Activated CD4-positive, alpha-beta T cell treated with anti-CD3 and anti-CD28 coated beads, Interleukin-2, amount 10 ng/mL, durations not matched to agents 7 days and 5 days (primary cell): Measurements from ENCODE around the gene PIGP. TPM values are rescaled to one million over a fixed set of nuclear protein-coding genes. Genes with fewer than 3 reads are reported as not detected.
"Not testable (repeated sequence)": the region's sequence is repeated elsewhere in the genome, so short reads cannot be mapped to it uniquely, and the experiment has no call there.

Source experiments
- CTCF ChIA-PET: fragments of 350-600 bp; sonication (Branson Sonifier 250); formaldehyde crosslinking; loops from one replicate; lab custom pipeline; 2021; ENCODE audit warnings: antibody characterized with exemption; lab: Charles Lee
- POLR2A ChIA-PET: fragments of 350-600 bp; sonication (Branson Sonifier 250); formaldehyde crosslinking; loops from one replicate; lab custom pipeline; 2021; ENCODE audit warnings: antibody characterized with exemption; lab: Charles Lee
- DNase-seq: peaks from one replicate; pipeline ENCODE4 v3.0.0-alpha.2; 2020
- H3K27ac Mint-ChIP-seq: one replicate; pipeline ENCODE4 v1.8.0; 2021; ENCODE audit warnings: mild to moderate bottlenecking, moderate library complexity, mixed read lengths
- H3K27me3 Mint-ChIP-seq: one replicate; pipeline ENCODE4 v1.8.0; 2021; ENCODE audit warnings: mixed read lengths
- H3K36me3 Mint-ChIP-seq: one replicate; pipeline ENCODE4 v1.8.0; 2021; ENCODE audit warnings: low read depth, mixed read lengths
- H3K4me1 Mint-ChIP-seq: one replicate; pipeline ENCODE4 v1.8.0; 2021; ENCODE audit warnings: mixed read lengths
- H3K4me3 Mint-ChIP-seq: one replicate; pipeline ENCODE4 v1.8.0; 2021; ENCODE audit warnings: mild to moderate bottlenecking, moderate library complexity, mixed read lengths
- H3K9me3 Mint-ChIP-seq: one replicate; pipeline ENCODE4 v1.8.0; 2021; ENCODE audit warnings: mixed read lengths
- total RNA-seq, 2 experiments: library from RNA; stranded (reverse); gene quantifications; one replicate each; pipeline ENCODE4 v1.2.3, GENCODE V29; 2021

The PIGP gene
- total RNA-seq = 10 to 100 TPM; 13.5 to 21.7 TPM

- H3K4me3 Mint-ChIP-seq = peak within 1 kb of the TSS; percentile 88
These were observed at the start of gene PIGP, which contains the start of gene TTC3 for GRCh38 chr21:37072988-37073416. Gene PIGP (minus strand): TSS chr21:37073071. CDS start chr21:37072515, 556 bp downstream. Gene TTC3 (plus strand): TSS chr21:37073254. CDS start chr21:37087258, 14,004 bp downstream.

GRCh38 chr21:37119421-37120218, 46.7 kb upstream of the PIGP start:
- no peaks in the 10 kb centered on the region for H3K9me3 Mint-ChIP-seq

More at GRCh38 chr21:37072988-37073416, at the start of gene PIGP, which contains the start of gene TTC3:
- Mint-ChIP-seq H3K4me1 (peaks cover 39% of the 10 kb centered on the region), H3K36me3 (peaks cover 16% of the 10 kb centered on the region), H3K27ac (peak within 1 kb of the TSS; percentile 93), H3K27me3 (no peaks in the 10 kb centered on the region), H3K9me3 (no peaks in the 10 kb centered on the region)
- POLR2A ChIA-PET = no interaction called here
- CTCF ChIA-PET = no interaction called here
- peak; percentile 92 for DNase-seq

GRCh38 chr21:37118187-37118826, 45.4 kb upstream of the PIGP start:
- CTCF ChIA-PET = no interaction called here
- peaks cover 19% of the 10 kb centered on the region for H3K4me1 Mint-ChIP-seq
- peaks cover 12% of the 10 kb centered on the region for H3K36me3 Mint-ChIP-seq
- no peaks in the 10 kb centered on the region for H3K27me3 Mint-ChIP-seq
- H3K4me3 Mint-ChIP-seq = no peak overlapping the region
- no peak for DNase-seq
- POLR2A ChIA-PET = no interaction called here
- H3K27ac Mint-ChIP-seq = no peak overlapping the region
- H3K9me3 Mint-ChIP-seq = no peaks in the 10 kb centered on the region

More at GRCh38 chr21:37119421-37120218, 46.7 kb upstream of the PIGP start:
- no peaks in the 10 kb centered on the region for H3K27me3 Mint-ChIP-seq
- CTCF ChIA-PET = no interaction called here
- H3K27ac Mint-ChIP-seq = peak overlapping the region; percentile 42
- peaks cover 19% of the 10 kb centered on the region for H3K4me1 Mint-ChIP-seq
- POLR2A ChIA-PET = interaction anchor here (0.7 kb wide), 1 partner anchor 484 kb away, joined by 3 read pairs; no protein-coding TSS in a partner anchor
- peaks cover 15% of the 10 kb centered on the region for H3K36me3 Mint-ChIP-seq
- no peak for DNase-seq
- H3K4me3 Mint-ChIP-seq = no peak overlapping the region

GRCh38 chr21:37117204-37117603, 44.3 kb upstream of the PIGP start:
- POLR2A ChIA-PET = no interaction called here
- DNase-seq = no peak
- CTCF ChIA-PET = interaction anchor here (0.6 kb wide), 1 partner anchor 68 kb away, joined by 3 read pairs; no protein-coding TSS in a partner anchor
- Mint-ChIP-seq H3K27me3 (no peaks in the 10 kb centered on the region), H3K36me3 (peaks cover 12% of the 10 kb centered on the region), H3K4me1 (peaks cover 19% of the 10 kb centered on the region), H3K4me3 (no peak overlapping the region), H3K9me3 (peaks cover 4% of the 10 kb centered on the region), H3K27ac (no peak overlapping the region)

GRCh38 chr21:37116459-37116858, 43.6 kb upstream of the PIGP start:
- CTCF ChIA-PET, H3K27ac Mint-ChIP-seq, POLR2A ChIA-PET, H3K27me3 Mint-ChIP-seq, DNase-seq, H3K4me3 Mint-ChIP-seq, H3K9me3 Mint-ChIP-seq: not testable (repeated sequence)
- H3K4me1 Mint-ChIP-seq = peaks cover 19% of the 10 kb centered on the region
- H3K36me3 Mint-ChIP-seq = peaks cover 11% of the 10 kb centered on the region

GRCh38 chr21:37114301-37114700, 41.4 kb upstream of the PIGP start:
- H3K4me3 Mint-ChIP-seq, H3K27ac Mint-ChIP-seq, H3K27me3 Mint-ChIP-seq, DNase-seq, CTCF ChIA-PET, POLR2A ChIA-PET: not testable (repeated sequence)
- Mint-ChIP-seq H3K4me1 (peaks cover 11% of the 10 kb centered on the region), H3K9me3 (peaks cover 15% of the 10 kb centered on the region), H3K36me3 (peaks cover 19% of the 10 kb centered on the region)

- DNase-seq, H3K27me3 Mint-ChIP-seq, H3K4me3 Mint-ChIP-seq, CTCF ChIA-PET, H3K4me1 Mint-ChIP-seq, POLR2A ChIA-PET, H3K27ac Mint-ChIP-seq: not testable (repeated sequence)
- Mint-ChIP-seq H3K9me3 (peaks cover 30% of the 10 kb centered on the region), H3K36me3 (peaks cover 30% of the 10 kb centered on the region)
These were observed 38.2 kb upstream of the PIGP start for GRCh38 chr21:37111029-37111428.

GRCh38 chr21:37106998-37107397, 34.1 kb upstream of the PIGP start:
- Mint-ChIP-seq H3K4me1 (no peaks in the 10 kb centered on the region), H3K36me3 (peaks cover 36% of the 10 kb centered on the region), H3K4me3 (no peak overlapping the region), H3K27ac (no peak overlapping the region), H3K9me3 (peaks cover 23% of the 10 kb centered on the region), H3K27me3 (no peaks in the 10 kb centered on the region)
- ChIA-PET CTCF (no interaction called here), POLR2A (no interaction called here)
- DNase-seq = no peak

GRCh38 chr21:37102746-37103145, 29.9 kb upstream of the PIGP start:
- H3K4me3 Mint-ChIP-seq, H3K9me3 Mint-ChIP-seq, H3K4me1 Mint-ChIP-seq, POLR2A ChIA-PET, H3K27ac Mint-ChIP-seq, CTCF ChIA-PET, H3K27me3 Mint-ChIP-seq, DNase-seq: not testable (repeated sequence)
- peaks cover 25% of the 10 kb centered on the region for H3K36me3 Mint-ChIP-seq

GRCh38 chr21:37101384-37101783, 28.5 kb upstream of the PIGP start:
- no peak overlapping the region for H3K4me3 Mint-ChIP-seq
- POLR2A ChIA-PET = no interaction called here
- H3K27me3 Mint-ChIP-seq = no peaks in the 10 kb centered on the region
- CTCF ChIA-PET = no interaction called here
- peaks cover 23% of the 10 kb centered on the region for H3K36me3 Mint-ChIP-seq
- peaks cover 4% of the 10 kb centered on the region for H3K9me3 Mint-ChIP-seq
- no peak overlapping the region for H3K27ac Mint-ChIP-seq
- H3K4me1 Mint-ChIP-seq = no peaks in the 10 kb centered on the region
- DNase-seq = no peak

- no peaks in the 10 kb centered on the region for H3K27me3 Mint-ChIP-seq
- no peak for DNase-seq
- POLR2A ChIA-PET = no interaction called here
- no peaks in the 10 kb centered on the region for H3K4me1 Mint-ChIP-seq
- H3K4me3 Mint-ChIP-seq = no peak overlapping the region
- peaks cover 18% of the 10 kb centered on the region for H3K36me3 Mint-ChIP-seq
- no peaks in the 10 kb centered on the region for H3K9me3 Mint-ChIP-seq
- CTCF ChIA-PET = no interaction called here
- no peak overlapping the region for H3K27ac Mint-ChIP-seq
These were observed 27.4 kb upstream of the PIGP start for GRCh38 chr21:37100316-37100715.

- CTCF ChIA-PET = interaction anchor here (0.9 kb wide), 1 partner anchor 22 kb away, joined by 3 read pairs; no protein-coding TSS in a partner anchor
- no peak overlapping the region for H3K27ac Mint-ChIP-seq
- no peaks in the 10 kb centered on the region for H3K9me3 Mint-ChIP-seq
- no peak overlapping the region for H3K4me3 Mint-ChIP-seq
- no peak for DNase-seq
- no peaks in the 10 kb centered on the region for H3K4me1 Mint-ChIP-seq
- no peaks in the 10 kb centered on the region for H3K27me3 Mint-ChIP-seq
- peaks cover 18% of the 10 kb centered on the region for H3K36me3 Mint-ChIP-seq
- POLR2A ChIA-PET = no interaction called here
These were observed 25.9 kb upstream of the PIGP start for GRCh38 chr21:37098751-37099150.

- peaks cover 21% of the 10 kb centered on the region for H3K36me3 Mint-ChIP-seq
- no peaks in the 10 kb centered on the region for H3K4me1 Mint-ChIP-seq
- H3K4me3 Mint-ChIP-seq = no peak overlapping the region
- DNase-seq = no peak
- no peak overlapping the region for H3K27ac Mint-ChIP-seq
- no peaks in the 10 kb centered on the region for H3K27me3 Mint-ChIP-seq
- ChIA-PET CTCF (no interaction called here), POLR2A (no interaction called here)
- H3K9me3 Mint-ChIP-seq = no peaks in the 10 kb centered on the region
These were observed 22.9 kb upstream of the PIGP start for GRCh38 chr21:37095821-37096220.
